Suprapubic skin (tissue), 4 donors: ENCODE data around the gene PRKN. TPM values are rescaled to one million over a fixed set of nuclear protein-coding genes. Genes with fewer than 3 reads are reported as not detected.

Experiments used
- DNase-seq, 2 donors: peaks; one replicate each; pipeline ENCODE4 v3.0.0-alpha.2; 2019; ENCODE audit warnings: low spot score in 2 of 2
- H3K27ac ChIP-seq: fragments of 200-600 bp; sonication (generic); one replicate; pipeline ENCODE4 v1.5.1; 2019
- H3K27me3 ChIP-seq: fragments of 200-600 bp; sonication (generic); one replicate; pipeline ENCODE4 v1.5.1; 2019
- H3K36me3 ChIP-seq: fragments of 200-600 bp; sonication (generic); one replicate; pipeline ENCODE4 v1.5.1; 2019
- H3K4me1 ChIP-seq: fragments of 200-600 bp; sonication (generic); one replicate; pipeline ENCODE4 v1.5.1; 2019
- H3K4me3 ChIP-seq: fragments of 200-600 bp; sonication (generic); one replicate; pipeline ENCODE4 v1.5.1; 2019; ENCODE audit warnings: mild to moderate bottlenecking
- H3K9me3 ChIP-seq: fragments of 200-600 bp; sonication (generic); one replicate; pipeline ENCODE4 v1.5.1; 2019
- CTCF ChIP-seq, 2 donors: fragments of 200-600 bp in 1 of 2; fragments of 450-650 bp in 1 of 2; sonication (generic) in 1 of 2; IDR thresholded peaks; one replicate each; pipeline ENCODE4 v1.5.1; 2016 to 2019; ENCODE audit warnings: antibody characterized with exemption in 2 of 2, mild to moderate bottlenecking in 1 of 2, moderate library complexity in 1 of 2
- EP300 ChIP-seq: sonication (generic); formaldehyde crosslinking; IDR thresholded peaks from one replicate; pipeline ENCODE4 v1.6.1; 2017; ENCODE audit warnings: antibody characterized with exemption
- POLR2A ChIP-seq, 2 donors: fragments of 450-650 bp; IDR thresholded peaks; one replicate each; pipeline ENCODE4 v1.6.1; 2017; ENCODE audit warnings: antibody characterized with exemption in 2 of 2, mild to moderate bottlenecking in 2 of 2, moderate library complexity in 2 of 2
- POLR2AphosphoS5 ChIP-seq, 3 donors: sonication (generic); formaldehyde crosslinking; IDR thresholded peaks; one replicate each; pipeline ENCODE4 v1.6.1; 2017; ENCODE audit warnings: antibody characterized with exemption in 3 of 3
- WGBS: methylation state at CpG from one replicate; pipeline ENCODE4 v1.1.5; 2018; 5-methylcytosine and 5-hydroxymethylcytosine counted together
- total RNA-seq, 4 donors: library from RNA; depleted of rRNA; stranded (reverse); fragments of >200 nt; gene quantifications; one replicate each; pipeline ENCODE4 v1.1.0, GENCODE V29; 2016

Gene PRKN
- total RNA-seq, 4 donors from 2014 or later: 7.2 to 22.8 (median 14.4) TPM

- no peak for DNase-seq
- H3K4me3 ChIP-seq: no peak overlapping the region
- H3K9me3 ChIP-seq: no peaks in the 10 kb centered on the region
- no peaks in the 10 kb centered on the region for H3K27me3 ChIP-seq
- no peak overlapping the region for H3K27ac ChIP-seq
- WGBS: 77% methylated on average over 3 of the region's 3 CpGs
- H3K36me3 ChIP-seq: no peaks in the 10 kb centered on the region
- TF ChIP-seq EP300: no peak
- TF ChIP-seq CTCF (IDR thresholded peaks at IDR 0.05): no peak
- no peak for TF ChIP-seq POLR2AphosphoS5 (IDR thresholded peaks at IDR 0.05)
- no peak for TF ChIP-seq POLR2A (IDR thresholded peaks at IDR 0.05)
- no peaks in the 10 kb centered on the region for H3K4me1 ChIP-seq
Measured at GRCh38 chr6:161360520-161360919, 1367.0 kb downstream of the PRKN start.

GRCh38 chr6:161359618-161359945, 1368.0 kb downstream of the PRKN start:
- WGBS: 80% methylated on average over 5 of the region's 5 CpGs

DNA sequence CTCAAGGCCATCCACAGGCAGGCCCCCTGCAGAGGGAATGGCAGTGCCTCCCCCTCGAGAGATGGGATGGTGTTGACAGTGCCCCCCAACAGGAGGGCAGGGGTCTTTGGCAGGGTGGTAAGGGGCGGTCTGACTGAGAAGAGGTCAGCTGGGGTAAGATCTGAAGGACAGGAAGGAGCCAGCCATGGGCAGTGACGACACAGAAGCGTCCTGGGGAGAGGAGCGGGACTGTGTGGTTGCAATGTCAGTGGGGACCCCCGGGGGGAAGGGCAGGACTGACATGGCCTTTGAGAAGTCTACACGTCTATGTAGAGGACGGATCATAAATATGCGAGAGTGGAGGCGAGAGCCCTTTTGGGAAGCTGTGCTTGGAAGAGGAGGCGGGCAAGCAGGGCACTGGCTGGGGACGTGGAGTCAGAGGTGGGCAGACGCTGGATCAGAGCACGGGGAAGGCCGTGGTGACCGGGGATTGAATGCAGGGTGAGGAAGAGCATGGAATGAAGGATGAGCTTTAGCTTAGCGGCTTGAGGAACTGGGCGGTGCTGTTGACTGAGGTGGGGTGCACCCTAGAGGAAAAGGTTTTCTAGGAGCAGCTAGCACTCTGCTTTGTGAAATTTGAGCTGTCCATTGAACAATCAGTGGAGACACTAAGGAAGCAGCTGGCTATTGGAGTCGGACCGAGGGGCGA, 1371.3 kb downstream of the PRKN start:
- WGBS: 90% methylated on average over 21 of the region's 21 CpGs
- TF ChIP-seq POLR2AphosphoS5 (IDR thresholded peaks at IDR 0.05) (no peak), POLR2A (IDR thresholded peaks at IDR 0.05) (no peak), EP300 (no peak), CTCF (IDR thresholded peaks at IDR 0.05) (no peak)
- H3K27ac ChIP-seq: no peak overlapping the region

More at GRCh38 chr6:161359618-161359945, 1368.0 kb downstream of the PRKN start:
- Histone ChIP-seq H3K27ac (no peak overlapping the region), H3K4me3 (no peak overlapping the region), H3K9me3 (no peaks in the 10 kb centered on the region), H3K4me1 (no peaks in the 10 kb centered on the region), H3K36me3 (no peaks in the 10 kb centered on the region), H3K27me3 (no peaks in the 10 kb centered on the region)
- no peak for TF ChIP-seq CTCF (IDR thresholded peaks at IDR 0.05)
- no peak for TF ChIP-seq EP300
- no peak for TF ChIP-seq POLR2AphosphoS5 (IDR thresholded peaks at IDR 0.05)
- no peak for TF ChIP-seq POLR2A (IDR thresholded peaks at IDR 0.05)
- DNase-seq: no peak

GRCh38 chr6:161355696-161356095, 1371.9 kb downstream of the PRKN start:
- WGBS: 83% methylated on average over 10 of the region's 10 CpGs
- DNase-seq: no peak
- no peaks in the 10 kb centered on the region for H3K4me1 ChIP-seq
- TF ChIP-seq CTCF (IDR thresholded peaks at IDR 0.05): no peak
- TF ChIP-seq POLR2A (IDR thresholded peaks at IDR 0.05): no peak
- no peaks in the 10 kb centered on the region for H3K9me3 ChIP-seq
- no peak overlapping the region for H3K27ac ChIP-seq
- no peaks in the 10 kb centered on the region for H3K27me3 ChIP-seq
- H3K36me3 ChIP-seq: no peaks in the 10 kb centered on the region
- H3K4me3 ChIP-seq: no peak overlapping the region

More for the DNA sequence above, 1371.3 kb downstream of the PRKN start:
- H3K36me3 ChIP-seq: no peaks in the 10 kb centered on the region
- H3K27me3 ChIP-seq: no peaks in the 10 kb centered on the region
- no peak for DNase-seq
- H3K4me1 ChIP-seq: no peaks in the 10 kb centered on the region
- no peak overlapping the region for H3K4me3 ChIP-seq
- no peaks in the 10 kb centered on the region for H3K9me3 ChIP-seq

- no peaks in the 10 kb centered on the region for H3K4me1 ChIP-seq
- H3K27me3 ChIP-seq: no peaks in the 10 kb centered on the region
- 98% methylated on average over 13 of the region's 13 CpGs for WGBS
- TF ChIP-seq POLR2AphosphoS5 (IDR thresholded peaks at IDR 0.05): no peak
- TF ChIP-seq EP300: no peak
- no peaks in the 10 kb centered on the region for H3K9me3 ChIP-seq
- H3K4me3 ChIP-seq: no peak overlapping the region
- DNase-seq: no peak
- no peaks in the 10 kb centered on the region for H3K36me3 ChIP-seq
- no peak overlapping the region for H3K27ac ChIP-seq
Measured at GRCh38 chr6:161354956-161355355, 1372.6 kb downstream of the PRKN start.
